Trophoblast cell (in vitro differentiated cells and primary cell): Measurements from ENCODE around the gene CCDC169.

Source experiments
- DNase-seq, 2 donors: peaks; one replicate each; pipeline ENCODE4 v3.0.0-alpha.2; 2016
- H2AFZ ChIP-seq: 2 replicates; pipeline ENCODE4 v1.6.1; 2013; ENCODE audit warnings: low read length, moderate library complexity, mild to moderate bottlenecking; ENCODE audit not compliant: insufficient read depth, poor library complexity
- H2AK5ac ChIP-seq: 2 replicates; pipeline ENCODE4 v1.6.1; 2013; ENCODE audit warnings: mild to moderate bottlenecking, low read length
- H2BK120ac ChIP-seq: 2 replicates; pipeline ENCODE4 v1.6.1; 2013; ENCODE audit warnings: low read length, mild to moderate bottlenecking, moderate library complexity; ENCODE audit not compliant: insufficient read depth, poor library complexity
- H2BK12ac ChIP-seq: 2 replicates; pipeline ENCODE4 v1.6.1; 2013; ENCODE audit warnings: mild to moderate bottlenecking, low read length, moderate library complexity
- H2BK5ac ChIP-seq: 2 replicates; pipeline ENCODE4 v1.6.1; 2013; ENCODE audit warnings: low read length, low read depth, moderate library complexity, mild to moderate bottlenecking; ENCODE audit not compliant: poor library complexity
- H3K14ac ChIP-seq: 2 replicates; pipeline ENCODE4 v1.6.1; 2013; ENCODE audit warnings: mild to moderate bottlenecking, low read length
- H3K18ac ChIP-seq: 2 replicates; pipeline ENCODE4 v1.6.1; 2013; ENCODE audit warnings: mild to moderate bottlenecking, low read length
- H3K23ac ChIP-seq: 2 replicates; pipeline ENCODE4 v1.6.1; 2013; ENCODE audit warnings: low read length
- H3K27ac ChIP-seq: 2 replicates; pipeline ENCODE4 v1.5.1; 2013; ENCODE audit warnings: low read depth, mild to moderate bottlenecking, inconsistent platforms, low read length, moderate library complexity
- H3K27me3 ChIP-seq: 2 replicates; pipeline ENCODE4 v1.6.1; 2013; ENCODE audit warnings: inconsistent platforms, mild to moderate bottlenecking, low read length, moderate library complexity; ENCODE audit not compliant: insufficient read depth
- H3K36me3 ChIP-seq, 2 experiments: 1 replicate in 1 of 2; 2 replicates in 1 of 2; pipeline ENCODE4 v1.6.1; 2013; ENCODE audit warnings: low read length in 2 of 2, mild to moderate bottlenecking in 2 of 2, moderate library complexity in 1 of 2; ENCODE audit not compliant: insufficient read depth in 2 of 2, control insufficient read depth in 1 of 2
- H3K4ac ChIP-seq: 2 replicates; pipeline ENCODE4 v1.6.1; 2013; ENCODE audit warnings: low read depth, mild to moderate bottlenecking, low read length, moderate library complexity
- H3K4me1 ChIP-seq, 2 experiments: 1 replicate in 1 of 2; 2 replicates in 1 of 2; pipeline ENCODE4 v1.6.1; 2013; ENCODE audit warnings: low read length in 2 of 2, mild to moderate bottlenecking in 2 of 2, moderate library complexity in 1 of 2; ENCODE audit not compliant: insufficient read depth in 2 of 2, control insufficient read depth in 1 of 2
- H3K4me2 ChIP-seq: 2 replicates; pipeline ENCODE4 v1.6.1; 2013; ENCODE audit warnings: inconsistent platforms, mild to moderate bottlenecking, low read length, moderate library complexity
- H3K4me3 ChIP-seq: 2 replicates; pipeline ENCODE4 v1.5.1; 2013; ENCODE audit warnings: mild to moderate bottlenecking, low read depth, low read length, inconsistent platforms
- H3K79me1 ChIP-seq: one replicate; pipeline ENCODE4 v1.6.1; 2013; ENCODE audit warnings: low read length
- H3K79me2 ChIP-seq: 2 replicates; pipeline ENCODE4 v1.6.1; 2013; ENCODE audit warnings: low read length, mild to moderate bottlenecking; ENCODE audit not compliant: control insufficient read depth, insufficient read depth, poor library complexity
- H3K9ac ChIP-seq: 2 replicates; pipeline ENCODE4 v1.6.1; 2013; ENCODE audit warnings: mild to moderate bottlenecking, low read length
- H3K9me3 ChIP-seq: 2 replicates; pipeline ENCODE4 v1.6.1; 2013; ENCODE audit warnings: low read depth, mild to moderate bottlenecking, control low read depth, inconsistent platforms, low read length; ENCODE audit not compliant: insufficient read depth
- H4K12ac ChIP-seq: 2 replicates; pipeline ENCODE4 v1.6.1; 2013; ENCODE audit warnings: low read depth, mild to moderate bottlenecking, low read length, moderate library complexity
- H4K8ac ChIP-seq: 2 replicates; pipeline ENCODE4 v1.6.1; 2013; ENCODE audit warnings: low read depth, mild to moderate bottlenecking, low read length, moderate library complexity
- H4K91ac ChIP-seq: one replicate; pipeline ENCODE4 v1.6.1; 2013; ENCODE audit warnings: low read depth, mild to moderate bottlenecking, low read length, moderate library complexity
- WGBS: extraction: QIAGEN DNeasy Blood & Tissue Kit; methylation state at CpG from one replicate; pipeline ENCODE4 v1.1.7; 2013; ENCODE audit warnings: missing lambda C conversion rate; ENCODE audit not compliant: insufficient read length, insufficient coverage; ENCODE audit errors: extremely low coverage; 5-methylcytosine and 5-hydroxymethylcytosine counted together

CCDC169 gene

GRCh38 chr13:36341718-36342117 is 44.1 kb upstream of the CCDC169 start:
- Histone ChIP-seq H3K4ac (no peak overlapping the region), H3K4me3 (no peak overlapping the region), H3K4me1 (peaks cover 3 to 16% of the 10 kb centered on the region in 2 experiments), H2BK5ac (no peak overlapping the region), H2AFZ (no peak overlapping the region), H2BK12ac (no peak overlapping the region), H4K12ac (no peak overlapping the region), H3K9ac (no peak overlapping the region), H3K36me3 (peaks cover 0 to 1% of the 10 kb centered on the region in 2 experiments), H4K91ac (no peak overlapping the region), H3K14ac (no peak overlapping the region), H3K27ac (no peak overlapping the region), H3K79me1 (peaks cover 18% of the 10 kb centered on the region), H2BK120ac (no peak overlapping the region), H3K23ac (no peak overlapping the region), H3K79me2 (peaks cover 15% of the 10 kb centered on the region), H2AK5ac (no peak overlapping the region), H3K4me2 (no peak overlapping the region), H3K18ac (no peak overlapping the region), H3K27me3 (no peaks in the 10 kb centered on the region), H3K9me3 (no peaks in the 10 kb centered on the region), H4K8ac (no peak overlapping the region)
- 100% methylated on average over 1 of the region's 1 CpG for WGBS
- peak in 1 of 2 donors; percentile 76 for DNase-seq

DNA sequence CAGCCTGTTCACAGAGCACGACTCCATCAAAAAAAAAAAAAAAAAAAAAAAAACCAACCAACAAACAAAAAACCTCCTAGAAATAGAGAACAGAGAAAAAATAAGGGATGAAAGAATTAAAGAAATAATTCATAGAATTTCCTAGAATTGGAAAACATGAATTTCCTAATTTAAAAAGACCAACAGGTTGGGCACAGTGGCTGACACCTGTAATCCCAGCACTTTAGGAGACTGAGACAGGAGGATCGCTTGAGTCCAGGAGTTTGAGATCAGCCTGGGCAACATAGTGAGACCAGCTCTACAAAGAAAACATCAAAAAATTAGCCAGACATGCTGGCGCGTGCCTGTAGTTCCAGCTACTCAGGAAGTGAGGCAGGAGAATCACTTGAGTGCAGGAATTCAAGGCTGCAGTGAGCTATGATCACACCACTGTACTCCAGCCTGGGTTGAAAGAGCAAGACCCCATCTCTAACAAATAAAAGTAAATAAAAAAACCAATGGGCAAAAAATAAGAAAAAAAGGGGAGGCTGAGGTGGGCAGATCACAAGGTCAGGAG is 42.1 kb upstream of the CCDC169 start:
- H3K4me2 ChIP-seq: no peak overlapping the region
- no peak overlapping the region for H4K8ac ChIP-seq
- H3K36me3 ChIP-seq: peaks cover 0 to 8% of the 10 kb centered on the region in 2 experiments
- H3K79me2 ChIP-seq: peaks cover 9% of the 10 kb centered on the region
- no peaks in the 10 kb centered on the region for H3K9me3 ChIP-seq
- peak overlapping the region; percentile 83 for H3K4ac ChIP-seq
- H2BK5ac ChIP-seq: no peak overlapping the region
- no peak overlapping the region for H3K23ac ChIP-seq
- H3K4me1 ChIP-seq: peaks cover 3 to 16% of the 10 kb centered on the region in 2 experiments
- H2BK12ac ChIP-seq: no peak overlapping the region
- H4K91ac ChIP-seq: no peak overlapping the region
- WGBS: no CpG with 5 or more reads among the region's 4 CpGs
- H3K27ac ChIP-seq: peak overlapping the region; percentile 3
- H2BK120ac ChIP-seq: no peak overlapping the region
- no peak overlapping the region for H2AK5ac ChIP-seq
- peak; percentile 68 to 77 for DNase-seq
- no peak overlapping the region for H2AFZ ChIP-seq
- H3K14ac ChIP-seq: no peak overlapping the region
- H3K4me3 ChIP-seq: no peak overlapping the region
- H3K79me1 ChIP-seq: peaks cover 4% of the 10 kb centered on the region
- no peak overlapping the region for H4K12ac ChIP-seq
- no peaks in the 10 kb centered on the region for H3K27me3 ChIP-seq
- no peak overlapping the region for H3K18ac ChIP-seq
- H3K9ac ChIP-seq: no peak overlapping the region

GRCh38 chr13:36337938-36338641 is 40.5 kb upstream of the CCDC169 start:
- Histone ChIP-seq H3K27ac (no peak overlapping the region), H3K23ac (no peak overlapping the region), H3K27me3 (no peaks in the 10 kb centered on the region), H2BK12ac (no peak overlapping the region), H4K12ac (no peak overlapping the region), H4K8ac (no peak overlapping the region), H3K18ac (no peak overlapping the region), H3K9me3 (no peaks in the 10 kb centered on the region), H2BK120ac (no peak overlapping the region), H3K79me2 (peaks cover 9% of the 10 kb centered on the region), H3K36me3 (peaks cover 1 to 8% of the 10 kb centered on the region in 2 experiments), H3K4me3 (no peak overlapping the region), H3K14ac (no peak overlapping the region), H3K4me1 (peaks cover 3 to 16% of the 10 kb centered on the region in 2 experiments), H3K4me2 (no peak overlapping the region), H2AFZ (no peak overlapping the region), H2AK5ac (no peak overlapping the region), H2BK5ac (no peak overlapping the region), H3K79me1 (peaks cover 4% of the 10 kb centered on the region), H4K91ac (no peak overlapping the region), H3K4ac (peak overlapping the region; percentile 71), H3K9ac (no peak overlapping the region)
- WGBS: no CpG with 5 or more reads among the region's 3 CpGs
- no peak for DNase-seq

- no peak overlapping the region for H2AFZ ChIP-seq
- H3K23ac ChIP-seq: no peak overlapping the region
- H3K4me2 ChIP-seq: no peak overlapping the region
- H3K4me3 ChIP-seq: no peak overlapping the region
- no peak overlapping the region for H2BK120ac ChIP-seq
- H2BK5ac ChIP-seq: no peak overlapping the region
- H4K8ac ChIP-seq: no peak overlapping the region
- peaks cover 0 to 3% of the 10 kb centered on the region in 2 experiments for H3K4me1 ChIP-seq
- no peak overlapping the region for H3K9ac ChIP-seq
- H3K14ac ChIP-seq: no peak overlapping the region
- H3K36me3 ChIP-seq: peaks cover 7 to 17% of the 10 kb centered on the region in 2 experiments
- H2AK5ac ChIP-seq: no peak overlapping the region
- H3K9me3 ChIP-seq: no peaks in the 10 kb centered on the region
- no peaks in the 10 kb centered on the region for H3K27me3 ChIP-seq
- no peak overlapping the region for H2BK12ac ChIP-seq
- peaks cover 7% of the 10 kb centered on the region for H3K79me2 ChIP-seq
- no peak for DNase-seq
- no peak overlapping the region for H4K91ac ChIP-seq
- no peak overlapping the region for H4K12ac ChIP-seq
- H3K4ac ChIP-seq: no peak overlapping the region
- H3K27ac ChIP-seq: no peak overlapping the region
- no peaks in the 10 kb centered on the region for H3K79me1 ChIP-seq
- H3K18ac ChIP-seq: no peak overlapping the region
These were observed 35.4 kb upstream of the CCDC169 start for GRCh38 chr13:36332986-36333385.
